Suppressor macrophage treated with lipopolysaccharide for 1 hour (primary cell): ENCODE measurements around the gene SUCLG1.
"Not testable (repeated sequence)": the region's sequence is repeated elsewhere in the genome, so short reads cannot be mapped to it uniquely, and the experiment has no call there.

Experiments used
- DNase-seq, 3 donors: peaks; one replicate each; pipeline ENCODE4 v3.0.0-alpha.2; 2020 to 2022

Gene SUCLG1

GRCh38 chr2:84417453-84418145, 41.5 kb downstream of the SUCLG1 start:
- no peak for DNase-seq

DNA sequence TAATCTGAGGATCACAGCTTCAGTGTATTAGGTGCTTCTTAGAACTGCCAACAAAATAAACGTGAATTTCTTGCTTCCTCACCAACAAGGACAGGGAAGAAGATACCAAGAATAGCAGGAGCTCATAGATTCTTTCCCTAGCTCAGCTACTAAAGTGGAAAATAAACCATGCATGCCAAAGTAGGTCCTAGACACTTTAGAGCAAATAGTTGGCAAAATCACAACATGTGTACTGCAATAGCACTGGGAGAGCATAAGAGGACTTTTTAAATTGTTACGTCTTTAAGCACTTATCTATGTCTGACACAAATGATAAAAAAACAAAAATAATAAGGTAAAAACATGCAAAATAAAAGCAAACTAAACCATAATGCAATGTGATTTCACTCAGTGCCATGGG, 49.5 kb downstream of the SUCLG1 start:
- DNase-seq, result no peak

- not testable (repeated sequence) for DNase-seq
Observed at GRCh38 chr2:84402111-84402510, 57.0 kb downstream of the SUCLG1 start.

GRCh38 chr2:84399839-84400238, 59.2 kb downstream of the SUCLG1 start:
- DNase-seq, result not testable (repeated sequence)

GRCh38 chr2:84395820-84396219, 63.3 kb downstream of the SUCLG1 start:
- no peak for DNase-seq

DNA sequence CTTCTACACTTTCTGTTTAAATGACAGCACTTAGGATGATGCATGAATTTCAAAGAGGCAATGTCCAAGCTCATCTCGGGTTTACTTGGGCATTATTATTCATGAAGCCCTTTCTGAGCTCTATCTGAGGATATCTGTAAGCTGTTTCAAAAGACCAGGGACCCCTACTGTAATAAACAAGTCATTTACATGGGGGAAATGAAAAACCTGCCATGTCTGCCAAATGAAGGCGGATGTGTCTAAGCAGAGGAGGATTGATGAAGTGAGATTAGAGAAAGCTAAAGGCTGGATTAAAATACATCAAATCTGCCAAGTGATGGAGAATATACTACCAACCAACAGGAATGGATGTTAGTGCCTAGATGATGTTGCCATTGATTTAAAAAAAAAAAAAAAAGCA, 64.5 kb downstream of the SUCLG1 start:
- no peak for DNase-seq

DNA sequence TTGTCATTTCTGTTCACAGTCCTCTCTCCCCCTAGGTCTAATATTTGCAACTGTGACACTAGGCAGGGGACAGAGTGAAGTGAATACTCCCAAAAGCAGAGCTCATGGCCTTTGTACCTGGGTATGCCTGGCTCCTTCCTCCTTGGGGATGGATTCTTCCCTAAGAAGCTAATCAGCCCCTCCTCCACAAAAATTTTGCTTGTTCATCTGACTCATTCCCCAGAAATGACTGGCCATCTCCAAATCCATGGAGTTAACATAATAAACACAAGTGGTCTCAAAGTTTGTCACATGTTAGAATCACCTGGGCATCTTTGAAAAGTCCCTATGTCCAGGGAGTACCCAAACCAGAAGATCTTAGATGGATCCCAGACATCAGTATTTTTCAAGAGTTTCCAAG, 65.3 kb downstream of the SUCLG1 start:
- no peak for DNase-seq

DNA sequence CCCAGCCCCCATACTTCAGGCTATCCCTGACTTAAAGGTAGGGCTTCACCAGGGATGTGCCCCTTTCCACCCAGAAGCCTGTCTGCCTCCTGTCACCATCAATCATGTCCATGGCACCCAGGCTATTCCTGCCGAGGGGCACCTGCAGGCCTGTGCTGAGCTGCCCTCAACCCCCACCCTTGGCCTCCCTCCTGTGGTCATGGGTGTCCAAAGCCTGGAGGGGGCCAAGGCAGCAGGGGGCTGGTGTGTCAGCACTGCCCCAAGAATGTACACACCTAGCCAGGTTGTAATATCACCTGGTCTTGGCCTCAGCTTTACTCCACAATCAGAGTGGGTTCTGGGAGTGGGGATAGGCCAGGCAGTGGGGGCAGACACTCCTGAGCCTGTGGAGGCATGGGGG, 69.3 kb downstream of the SUCLG1 start:
- DNase-seq, result no peak

- no peak for DNase-seq
Observed at GRCh38 chr2:84388921-84389490, 70.1 kb downstream of the SUCLG1 start.

- no peak for DNase-seq
Observed at GRCh38 chr2:84388133-84388532, 70.9 kb downstream of the SUCLG1 start.

DNA sequence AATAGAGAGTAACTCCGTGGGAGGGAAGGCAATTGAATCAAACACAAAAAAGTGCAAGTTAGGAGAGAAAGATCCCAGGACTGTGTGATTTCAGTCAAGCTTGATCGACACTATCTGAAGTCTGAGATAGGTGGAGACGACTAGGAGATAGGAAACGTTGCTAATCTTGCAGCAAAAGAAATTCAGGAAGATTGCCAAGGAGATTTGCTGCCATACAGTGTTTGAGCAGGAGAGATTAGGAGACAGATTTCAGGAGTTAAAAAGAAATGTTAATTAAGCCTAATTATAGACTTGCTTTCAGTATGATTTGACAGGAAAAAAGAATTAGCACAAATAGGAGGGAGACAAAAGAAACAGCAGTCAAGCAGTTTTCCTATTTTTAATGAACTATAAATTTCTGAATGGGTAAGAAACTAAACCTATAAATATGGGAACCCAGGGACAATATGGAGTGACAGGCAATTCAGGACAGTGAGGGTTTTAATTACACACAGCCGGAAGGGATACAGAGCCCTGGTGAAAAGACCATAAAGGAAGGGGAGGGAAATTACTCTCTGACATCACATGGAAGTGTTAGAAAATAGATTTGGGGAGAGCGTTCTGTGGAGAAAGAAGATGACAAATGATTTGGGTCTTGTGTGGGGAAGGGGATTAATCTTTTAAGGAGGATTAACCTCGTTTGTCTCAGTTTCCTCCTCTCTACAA, 72.6 kb downstream of the SUCLG1 start:
- DNase-seq, result no peak

DNA sequence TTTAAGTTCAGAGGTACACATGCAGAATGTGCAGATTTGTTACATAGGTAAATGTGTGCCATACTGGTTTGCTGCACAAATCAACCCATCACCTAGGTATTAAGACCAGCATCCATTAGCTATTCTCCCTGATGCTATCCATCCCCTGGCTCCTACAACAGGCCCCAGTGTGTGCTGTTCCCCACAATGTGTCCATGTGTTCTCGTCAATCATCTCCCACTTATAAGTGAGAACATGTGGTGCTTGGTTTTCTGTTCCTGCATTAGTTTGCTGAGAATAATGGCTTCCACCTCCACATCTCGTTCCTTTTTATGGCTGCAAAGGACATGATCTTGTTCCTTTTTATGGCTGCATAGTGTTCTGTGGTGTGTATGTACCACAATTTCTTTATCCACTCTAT, 75.8 kb downstream of the SUCLG1 start:
- no peak for DNase-seq

DNA sequence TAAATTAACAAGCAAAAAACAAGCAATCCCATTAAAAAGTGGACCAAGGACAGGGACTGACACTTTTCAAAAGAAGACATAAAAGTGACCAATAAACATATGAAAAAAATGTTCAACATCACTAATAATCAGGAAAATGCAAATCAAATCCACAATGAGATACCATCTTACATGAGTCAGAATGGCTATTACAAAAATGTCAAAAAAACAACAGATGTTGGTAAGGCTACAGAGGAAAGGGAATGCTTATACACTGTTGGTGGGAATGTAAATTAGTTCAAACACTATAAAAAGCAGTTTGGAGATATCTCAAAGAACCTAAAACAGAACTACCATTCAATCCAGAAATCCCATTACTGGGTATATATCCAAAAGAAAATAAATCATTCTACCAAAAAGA, 78.2 kb downstream of the SUCLG1 start:
- DNase-seq, result no peak

DNA sequence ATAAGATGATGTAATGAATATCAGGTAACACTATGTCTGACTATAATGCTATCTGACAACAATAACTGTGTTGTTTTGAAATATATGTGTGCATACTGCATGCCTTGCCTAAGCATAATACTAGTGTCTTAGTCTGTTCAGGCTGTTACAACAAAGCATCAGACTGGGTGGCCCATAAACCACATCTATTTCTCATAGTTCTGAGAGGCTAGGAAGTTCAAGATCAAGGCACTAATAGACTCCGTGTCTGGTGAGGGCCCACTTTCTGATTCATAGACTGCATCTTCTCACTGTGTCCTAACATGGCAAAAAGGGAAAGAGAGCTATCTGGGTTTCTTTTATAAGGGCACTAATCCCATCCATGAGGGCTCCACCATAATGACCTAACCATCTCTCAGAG, 80.1 kb downstream of the SUCLG1 start:
- DNase-seq, result no peak

GRCh38 chr2:84375020-84375419, 84.1 kb downstream of the SUCLG1 start:
- no peak for DNase-seq

DNA sequence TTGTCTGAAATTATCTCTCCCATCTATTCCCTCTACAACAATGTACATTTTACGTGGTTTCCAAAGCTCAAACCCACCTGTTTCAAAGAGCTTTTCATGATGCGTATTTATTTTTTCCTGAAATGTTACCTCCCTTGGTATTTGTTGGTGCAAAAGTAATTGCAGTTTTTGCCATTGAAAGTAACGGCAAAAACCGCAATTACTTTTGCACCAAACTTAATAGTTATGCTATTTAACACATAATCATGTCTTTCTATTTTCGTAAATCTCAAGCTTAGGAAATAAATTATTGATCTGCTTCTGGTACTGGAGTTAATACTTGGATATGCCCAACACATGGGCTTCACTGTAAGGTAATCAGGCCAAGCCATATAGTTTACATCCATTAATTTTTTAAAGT, 85.2 kb downstream of the SUCLG1 start:
- no peak for DNase-seq
